Measurements from ENCODE around the gene TPX2. TPM values are rescaled to one million over a fixed set of nuclear protein-coding genes. Genes with fewer than 3 reads are reported as not detected.

TPX2 gene
- total RNA-seq, 1 experiment from 2014 or later: 128 TPM

GRCh38 chr20:31706607-31707257, 32.4 kb upstream of the TPX2 start:
- DNase-seq (ENCODE audit: low spot score): no peak

DNA sequence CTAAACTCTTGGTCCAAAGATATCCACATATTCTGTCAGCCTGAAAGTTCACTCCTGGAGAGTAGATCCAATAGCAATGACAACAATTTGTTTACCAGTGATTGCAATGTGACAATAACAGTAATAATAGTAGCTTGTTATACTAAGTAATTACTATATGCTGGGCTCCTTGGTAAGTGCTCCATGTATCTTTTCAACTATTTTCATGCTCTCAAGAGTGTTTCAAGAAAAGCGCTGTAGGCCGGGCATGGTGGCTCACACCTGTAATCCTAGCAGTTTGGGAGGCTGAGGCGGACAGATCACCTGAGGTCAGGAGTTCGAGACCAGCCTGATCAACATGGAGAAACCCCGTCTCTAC, 31.9 kb upstream of the TPX2 start:
- DNase-seq (ENCODE audit: low spot score): no peak

DNA sequence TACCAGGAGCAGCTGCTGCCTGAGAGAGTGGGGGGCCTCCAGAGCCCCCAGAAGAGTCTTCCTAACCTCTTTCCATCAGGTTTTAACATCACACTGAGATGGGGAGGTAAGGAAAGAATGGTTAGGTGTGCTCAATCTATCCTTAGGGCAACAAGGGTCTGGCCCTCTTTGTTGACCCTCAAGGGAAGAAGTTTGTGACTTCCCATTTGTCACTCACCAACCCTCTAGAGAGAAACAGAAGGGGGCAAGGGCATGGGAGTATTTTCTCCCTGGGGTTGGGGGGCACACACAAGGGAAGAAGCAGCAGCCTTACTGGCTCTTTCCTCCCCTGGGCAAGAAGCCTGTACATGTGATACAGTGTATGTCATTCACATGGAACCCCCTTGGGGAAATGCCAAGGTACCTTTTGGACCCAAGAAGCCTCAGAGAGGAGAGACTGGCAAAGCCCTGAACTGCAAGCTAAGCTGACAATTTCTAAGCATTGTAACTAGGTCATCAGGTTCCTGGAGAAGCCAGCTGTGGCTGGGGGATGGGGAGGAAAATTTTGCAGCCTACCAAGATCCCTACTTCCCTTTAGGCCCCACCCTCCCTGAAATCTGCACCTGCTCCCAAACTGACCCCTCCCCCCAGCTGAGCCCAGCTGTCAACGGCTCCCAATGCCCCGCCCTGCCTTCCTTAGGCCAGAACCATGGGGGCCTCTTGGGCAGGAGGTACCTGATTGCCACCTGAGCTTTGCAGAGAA, 30.9 kb upstream of the TPX2 start:
- no peak for DNase-seq (ENCODE audit: low spot score)

DNA sequence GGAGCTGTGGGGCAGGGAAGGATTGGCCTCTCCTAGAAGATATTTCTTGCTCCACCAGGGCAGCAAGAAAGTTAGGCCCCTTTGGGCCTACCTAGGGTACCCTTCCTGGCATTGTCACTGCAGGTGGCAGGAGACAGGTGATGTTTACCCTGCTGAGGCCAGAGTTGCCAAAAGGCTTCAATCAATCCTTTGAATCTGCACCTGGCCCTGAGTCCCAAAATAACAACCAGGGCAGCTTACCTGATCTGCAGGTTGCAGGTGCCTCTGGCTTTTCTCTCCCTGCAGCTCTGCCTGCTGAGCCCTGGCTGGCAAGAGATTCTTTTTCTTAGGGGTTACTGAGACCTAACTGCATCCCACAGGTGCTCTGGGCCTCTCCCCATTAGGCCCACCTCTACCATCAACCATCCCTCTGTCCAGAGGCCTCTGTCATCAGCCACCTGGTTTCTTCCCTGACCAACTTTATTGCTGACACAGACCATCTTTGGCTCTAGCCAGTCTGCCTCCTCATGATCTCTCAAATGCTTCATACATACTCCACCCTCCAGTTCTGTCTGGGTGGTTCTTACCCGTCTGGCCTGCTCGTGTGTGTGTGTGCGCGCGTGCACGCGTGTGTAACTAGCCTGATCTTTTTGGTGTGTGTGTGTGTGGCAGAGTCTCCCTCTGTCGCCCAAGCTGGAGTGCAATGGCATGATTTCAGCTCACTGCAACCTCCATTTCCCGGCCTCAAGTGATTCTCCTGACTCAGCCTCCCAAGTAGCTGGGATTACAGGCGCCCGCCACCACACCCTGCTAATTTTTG, 30.2 kb upstream of the TPX2 start:
- DNase-seq (ENCODE audit: low spot score): no peak

DNA sequence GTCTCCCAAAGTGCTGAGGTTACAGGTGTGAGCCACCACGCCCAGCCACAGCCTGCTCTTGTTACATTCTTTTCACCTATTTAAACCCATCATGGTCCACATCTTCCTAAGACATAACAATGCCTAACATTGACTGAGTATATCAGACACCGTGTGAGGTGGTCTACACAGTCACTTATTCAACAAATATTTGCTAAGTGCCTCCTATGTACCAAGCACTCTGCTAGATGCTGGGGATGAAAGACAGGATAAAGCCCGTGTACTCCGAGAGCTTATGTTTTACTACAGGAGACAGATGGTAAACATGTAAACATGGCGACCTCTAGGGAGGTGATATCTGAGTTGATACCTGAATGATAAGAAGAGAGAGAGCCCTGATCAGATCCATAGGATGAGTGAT, 29.2 kb upstream of the TPX2 start:
- no peak for DNase-seq (ENCODE audit: low spot score)

GRCh38 chr20:31710423-31711108, 28.5 kb upstream of the TPX2 start:
- DNase-seq (ENCODE audit: low spot score): no peak

DNA sequence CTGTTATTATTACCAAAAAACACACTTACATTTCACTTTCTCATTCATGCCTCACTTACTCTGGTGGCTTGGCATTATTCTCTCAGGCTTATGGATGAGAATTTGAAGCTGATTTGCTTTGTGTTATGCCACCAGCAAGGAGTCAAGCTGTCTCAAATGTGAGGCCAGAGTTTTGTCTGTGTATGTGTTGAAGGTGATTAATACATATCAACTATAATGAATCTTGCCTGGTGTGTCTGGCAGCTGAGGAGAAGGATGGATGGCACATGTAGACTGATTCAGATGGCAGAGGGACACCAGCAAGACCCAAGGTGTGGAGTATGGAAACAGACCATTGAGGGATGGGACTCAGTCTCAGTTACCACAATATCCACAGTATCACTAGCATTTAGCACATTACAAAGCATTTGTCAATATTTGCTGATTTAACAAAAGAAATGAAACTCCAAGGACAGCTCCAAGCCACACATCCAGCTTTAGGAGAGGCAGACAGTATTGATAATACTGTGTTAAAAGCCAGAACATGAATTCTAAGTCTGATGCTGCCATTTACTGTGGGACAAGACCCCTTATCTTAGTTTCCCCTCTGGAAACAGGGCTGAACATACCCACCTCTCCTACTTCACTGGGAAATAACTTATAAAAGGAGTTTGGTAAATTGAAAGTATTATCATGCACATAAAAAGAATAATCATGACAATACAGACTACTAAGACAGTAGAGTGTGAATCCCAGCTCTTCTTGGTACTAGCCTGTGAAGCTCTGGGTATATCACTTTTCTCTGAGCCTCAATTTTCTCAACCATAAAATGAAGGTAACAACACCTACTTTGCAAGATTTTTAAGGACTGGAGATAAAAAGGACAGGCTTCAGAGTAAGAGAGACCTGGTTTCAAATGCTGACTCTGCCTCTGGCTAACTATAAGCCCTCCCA, 27.6 kb upstream of the TPX2 start:
- no peak for DNase-seq (ENCODE audit: low spot score)

DNA sequence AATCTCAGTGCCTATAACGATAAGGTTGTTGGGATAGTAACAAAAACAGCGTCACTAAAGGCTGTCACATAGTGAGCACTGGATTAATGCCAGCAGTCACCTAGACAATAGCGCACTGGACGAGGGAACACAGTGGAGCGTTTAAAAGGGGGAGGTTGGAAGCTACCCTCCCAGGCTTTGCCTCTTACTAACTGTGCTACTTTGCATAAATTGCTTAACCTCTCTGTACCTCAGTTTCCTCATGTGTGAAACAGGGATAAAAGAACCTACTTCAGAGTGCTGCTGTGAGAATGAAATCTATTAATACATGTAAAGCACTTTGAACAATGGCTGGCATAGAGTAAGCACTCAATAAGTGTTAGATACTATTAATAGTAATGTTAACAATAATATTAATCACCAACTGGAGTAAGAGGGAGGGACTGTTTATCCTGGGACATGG, 27.0 kb upstream of the TPX2 start:
- no peak for DNase-seq (ENCODE audit: low spot score)

DNA sequence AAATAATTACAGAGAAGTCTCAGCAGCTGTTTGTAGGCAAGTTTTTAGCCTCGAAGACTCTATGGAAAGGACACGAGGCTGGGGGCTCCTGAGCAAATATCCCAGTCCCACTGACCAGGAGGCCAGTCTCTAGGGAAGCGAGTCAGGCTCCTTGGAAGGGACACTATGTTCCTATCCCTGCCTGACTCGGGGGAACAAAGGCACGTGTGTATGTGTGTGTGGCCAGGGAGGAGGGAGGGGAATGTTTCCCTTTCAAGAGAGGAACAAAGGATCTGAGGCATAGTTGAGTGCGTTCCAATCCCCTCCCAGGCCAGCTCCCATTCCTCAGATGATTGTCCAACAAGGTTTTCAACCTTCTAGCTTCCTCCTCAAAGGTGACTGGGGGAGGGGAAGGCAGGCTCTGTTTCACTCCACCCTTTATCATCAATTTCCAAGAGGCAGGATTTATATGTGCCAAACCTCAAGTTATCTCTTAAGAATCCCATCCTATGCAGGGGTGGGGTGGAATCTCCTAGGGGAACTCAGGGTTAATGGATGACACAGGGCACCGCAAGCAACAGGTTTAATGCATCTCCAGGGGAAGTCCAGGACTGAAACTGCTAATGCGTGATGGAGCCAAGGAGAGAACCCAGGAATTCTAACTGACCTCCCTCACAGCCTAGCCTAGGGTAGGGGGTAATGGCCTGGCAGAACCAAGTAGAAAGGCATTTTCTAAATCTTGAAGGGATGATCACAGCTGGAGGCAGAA, 26.4 kb upstream of the TPX2 start:
- peak; percentile 86 for DNase-seq (ENCODE audit: low spot score)

DNA sequence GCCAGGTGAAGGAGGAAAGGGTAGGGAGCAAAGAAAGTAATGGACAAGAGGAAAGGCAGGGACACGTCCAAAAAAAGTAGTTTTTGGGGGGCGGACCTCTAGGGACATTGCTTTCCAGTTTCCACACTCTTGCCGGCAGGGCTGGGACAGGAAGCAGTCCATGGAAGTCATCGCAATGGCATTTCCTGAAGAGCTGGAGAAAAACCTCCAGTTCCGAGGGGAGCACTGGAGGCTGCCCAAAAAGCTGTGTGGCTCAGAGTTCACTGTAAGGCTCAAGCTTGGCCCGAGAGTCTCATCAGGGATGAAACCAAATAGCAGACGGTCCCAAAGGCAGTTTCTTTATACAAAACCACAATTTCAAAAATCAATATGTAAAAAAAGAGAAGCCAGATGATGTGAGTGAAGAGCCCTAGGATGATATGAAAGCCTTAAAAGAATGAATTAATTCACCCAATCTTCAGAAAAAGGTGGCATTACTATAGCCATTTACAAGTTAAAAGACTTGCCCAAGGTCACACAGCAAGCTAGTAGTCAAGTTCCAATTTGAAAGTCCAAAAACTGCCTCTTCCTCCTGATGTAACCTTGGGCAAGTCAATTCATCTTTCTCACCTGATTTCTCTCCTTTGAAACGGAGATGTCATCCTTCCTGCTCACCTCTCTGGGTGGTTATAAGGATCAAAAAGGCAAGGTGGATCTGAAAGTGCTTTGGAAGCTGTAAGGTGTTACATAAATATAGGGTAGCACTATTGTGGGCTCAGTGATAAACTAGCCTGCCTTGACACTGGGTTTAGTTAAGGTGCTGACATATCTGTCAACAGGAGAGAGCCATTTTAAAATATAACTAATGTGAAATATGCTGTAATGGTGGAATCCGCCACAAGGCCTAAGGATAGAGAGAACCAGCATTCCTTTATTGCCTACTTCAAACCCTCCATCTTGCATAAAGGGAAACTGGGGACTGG, 25.5 kb upstream of the TPX2 start:
- peak; percentile 92 for DNase-seq (ENCODE audit: low spot score)

DNA sequence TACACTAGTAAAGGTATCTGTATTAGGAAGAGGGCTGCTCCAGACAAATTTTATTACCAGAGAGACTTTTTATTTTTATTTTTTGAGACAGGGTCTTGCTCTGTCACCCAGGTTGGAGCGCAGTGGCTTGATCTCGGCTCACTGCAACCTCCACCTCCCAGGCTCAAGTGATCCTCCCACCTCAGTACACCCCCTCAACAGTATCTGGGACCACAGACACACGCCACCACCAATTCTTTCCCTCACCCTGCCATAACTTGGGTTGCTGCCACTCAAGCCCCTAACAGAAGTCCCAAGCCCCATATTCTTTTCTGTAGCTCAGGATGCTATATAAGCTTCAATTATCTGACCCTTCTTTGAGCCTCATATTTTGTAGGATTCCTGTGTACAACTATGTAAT, 23.3 kb upstream of the TPX2 start:
- DNase-seq (ENCODE audit: low spot score): no peak

DNA sequence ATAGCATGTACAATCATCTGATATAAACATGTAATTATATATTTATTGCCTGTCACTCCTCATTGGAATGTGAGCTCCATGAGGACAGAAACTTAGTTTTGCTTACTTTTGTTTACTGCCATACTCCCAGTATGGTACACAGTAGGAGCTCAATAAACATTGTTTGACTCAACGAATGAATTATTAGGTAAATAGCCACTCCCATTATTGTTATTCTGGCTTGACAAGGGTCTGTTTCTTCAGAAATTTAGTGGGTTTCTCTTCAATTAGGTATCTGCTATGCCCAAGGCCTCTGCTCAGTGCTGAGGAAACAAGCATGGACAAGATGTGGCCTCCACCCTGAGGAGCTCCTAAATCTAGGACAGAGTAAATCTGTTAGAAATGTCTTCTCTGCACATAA, 22.7 kb upstream of the TPX2 start:
- DNase-seq (ENCODE audit: low spot score): no peak

DNA sequence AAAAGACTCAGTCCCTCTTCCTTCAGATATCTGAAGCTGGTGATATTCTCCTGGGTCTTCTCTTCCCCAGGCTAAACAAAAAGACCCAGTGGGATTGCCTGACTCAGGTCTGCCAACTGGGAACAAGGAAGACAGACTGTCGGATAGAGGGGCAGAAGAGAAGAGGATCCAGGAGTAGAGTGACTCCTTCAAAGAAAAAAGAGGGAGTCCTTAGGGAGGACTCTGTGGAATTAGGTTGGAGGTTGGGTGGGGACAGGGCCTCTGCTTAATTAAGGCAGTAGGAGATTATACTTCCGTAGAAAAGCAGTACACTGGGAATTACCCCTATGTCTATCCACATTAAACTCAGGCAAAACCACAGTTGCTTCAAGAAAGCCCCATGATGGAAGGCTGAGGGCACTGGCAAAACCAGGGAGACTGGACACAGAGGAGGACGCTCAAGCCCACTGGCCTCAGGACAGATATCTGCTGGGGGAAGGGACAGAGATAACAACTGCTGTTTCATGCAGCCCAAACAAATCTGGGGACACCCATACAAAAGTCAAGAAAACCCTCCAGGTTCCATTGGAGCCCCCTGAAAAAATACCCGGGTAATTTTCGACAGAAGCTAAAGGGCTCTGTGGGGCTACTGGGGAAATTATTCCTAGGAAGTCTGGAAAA, 22.1 kb upstream of the TPX2 start:
- no peak for DNase-seq (ENCODE audit: low spot score)

DNA sequence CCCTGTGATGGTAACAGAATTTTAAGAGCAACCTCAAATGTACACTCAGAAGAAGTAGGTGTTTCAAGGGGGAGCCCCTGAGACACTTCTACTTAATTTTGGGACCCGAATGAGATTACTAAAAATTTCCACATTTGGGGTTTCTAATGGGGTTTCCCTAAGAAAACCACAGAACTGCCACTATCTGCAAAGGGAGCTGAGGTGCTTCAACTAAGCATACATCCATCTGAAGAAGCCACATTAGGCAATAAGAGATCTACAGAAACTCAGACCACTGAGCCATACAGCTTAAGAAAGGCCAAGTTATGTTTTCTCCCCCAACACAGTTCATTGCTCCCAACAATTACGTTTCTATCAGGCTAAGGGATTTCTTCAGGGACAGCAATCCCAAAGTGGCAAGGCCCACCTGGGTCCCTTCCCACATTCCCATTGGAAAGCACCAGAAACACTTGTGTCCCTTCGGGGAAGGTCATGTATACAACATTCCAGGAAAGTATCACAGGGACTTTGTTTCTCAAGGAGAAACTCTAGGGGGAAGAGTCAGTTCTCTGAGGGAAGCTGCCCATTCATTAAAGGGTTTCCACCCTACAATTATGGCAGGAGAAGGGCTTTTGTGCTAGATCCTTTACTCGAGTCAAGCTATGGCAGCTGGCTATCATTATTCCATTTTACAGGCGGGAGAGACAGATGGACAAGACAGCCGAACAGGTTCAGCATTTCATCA, 21.4 kb upstream of the TPX2 start:
- DNase-seq (ENCODE audit: low spot score): no peak

- no peak for DNase-seq (ENCODE audit: low spot score)
Measured at GRCh38 chr20:31718952-31719643, 20.0 kb upstream of the TPX2 start.

DNA sequence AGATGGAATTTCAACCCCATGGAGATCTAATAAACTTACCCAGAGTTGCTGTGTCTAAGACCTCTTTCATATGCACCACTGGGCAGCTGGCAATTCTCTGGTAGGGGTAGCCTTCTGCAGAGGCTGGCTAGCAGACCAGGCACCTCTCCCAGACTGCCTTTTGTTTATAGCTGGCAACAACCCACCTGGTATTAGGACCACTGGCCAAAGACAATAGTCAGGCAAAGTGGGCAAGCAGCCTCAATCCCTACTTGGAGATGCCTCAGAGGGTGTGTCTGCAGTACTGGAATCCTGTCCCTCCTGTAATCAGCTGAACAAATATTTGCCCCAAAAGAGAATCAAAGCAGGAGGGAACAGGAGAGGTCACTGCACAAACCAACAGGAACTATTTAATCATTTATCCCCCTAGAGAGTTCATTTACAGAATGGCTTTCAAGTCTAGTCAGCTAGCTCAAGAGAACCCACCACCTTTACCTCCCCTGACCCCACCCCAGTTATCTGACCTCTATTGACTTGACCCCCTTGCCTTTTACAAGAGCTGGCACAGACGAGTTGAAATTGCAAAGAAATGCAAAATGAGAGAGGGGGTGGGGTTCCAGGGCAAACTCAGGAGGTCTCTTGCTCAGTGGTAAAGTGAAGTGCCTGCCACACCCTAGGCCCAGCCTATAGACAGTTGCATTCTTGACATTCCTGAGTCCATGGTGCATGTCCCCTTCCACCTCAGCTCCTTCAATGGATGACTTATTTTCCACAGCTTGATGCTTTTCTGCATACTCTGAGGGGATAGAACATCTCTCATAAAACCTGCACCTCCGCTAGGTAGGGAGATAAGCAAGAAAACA, 19.2 kb upstream of the TPX2 start:
- DNase-seq (ENCODE audit: low spot score): no peak

Measured in H4 (cell line).